OCI-LY3 (cell line): Measurements from ENCODE around the gene BLTP3B.
"Not testable (repeated sequence)": the region's sequence is repeated elsewhere in the genome, so short reads cannot be mapped to it uniquely, and the experiment has no call there.

Source experiments
- H2AFZ ChIP-seq: fragments of 200-600, 300-600 bp; shearing (Covaris generic); 2 replicates; pipeline ENCODE4 v1.6.0; 2014; ENCODE audit warnings: antibody characterized with exemption, low read depth, low read length
- H3K27ac ChIP-seq: fragments of 200-600, 300-600 bp; sonication (generic); 2 replicates; pipeline ENCODE4 v1.5.1; 2014; ENCODE audit warnings: mild to moderate bottlenecking, low read length, moderate library complexity, mixed read lengths
- H3K27me3 ChIP-seq: fragments of 200-600, 300-600 bp; sonication (generic); 2 replicates; pipeline ENCODE4 v1.6.1; 2014; ENCODE audit warnings: low read depth, low read length, mixed read lengths
- H3K36me3 ChIP-seq: fragments of 200-600, 300-600 bp; sonication (generic); replicated peaks from 2 replicates; pipeline ENCODE3; 2014; ENCODE audit warnings: low read depth, low read length, mixed read lengths
- H3K4me1 ChIP-seq: fragments of 300-600, 200-600 bp; sonication (generic); 2 replicates; pipeline ENCODE4 v1.6.1; 2014; ENCODE audit warnings: low read length, mixed read lengths
- H3K4me2 ChIP-seq: fragments of 200-600, 300-600 bp; sonication (generic); 2 replicates; pipeline ENCODE4 v1.6.1; 2014; ENCODE audit warnings: low read length, mixed read lengths
- H3K4me3 ChIP-seq: fragments of 300-600, 200-600 bp; sonication (generic); 2 replicates; pipeline ENCODE4 v1.5.1; 2014; ENCODE audit warnings: antibody characterized with exemption, mild to moderate bottlenecking, low read length, moderate library complexity
- H3K79me2 ChIP-seq: fragments of 300-600, 200-600 bp; shearing (Covaris generic); 2 replicates; pipeline ENCODE4 v1.6.1; 2014; ENCODE audit warnings: mild to moderate bottlenecking, low read length, mixed read lengths
- H3K9ac ChIP-seq: fragments of 300-600, 200-600 bp; shearing (Covaris generic); 2 replicates; pipeline ENCODE4 v1.6.0; 2014; ENCODE audit warnings: mild to moderate bottlenecking, low read length, moderate library complexity
- H3K9me3 ChIP-seq: fragments of 200-600, 300-600 bp; shearing (Covaris generic); 2 replicates; pipeline ENCODE4 v1.6.1; 2014; ENCODE audit warnings: low read length, mixed read lengths; ENCODE audit not compliant: insufficient read depth
- H4K20me1 ChIP-seq: fragments of 200-600, 300-600 bp; sonication (generic); 2 replicates; pipeline ENCODE4 v1.6.1; 2016; ENCODE audit warnings: low read length, mixed read lengths; ENCODE audit not compliant: insufficient read depth
- EZH2phosphoT487 ChIP-seq: fragments of 200-600 bp; shearing (Covaris generic); IDR thresholded peaks from 2 replicates; pipeline ENCODE4 v1.6.1; 2018; ENCODE audit warnings: antibody characterized with exemption, mixed run types, low read depth
- TF ChIP-seq, protein P1 (sequence below): fragments of 200-600, 300-600 bp; sonication (generic); IDR thresholded peaks from 2 replicates; pipeline ENCODE4 v1.5.1; 2014; ENCODE audit warnings: antibody characterized with exemption, low read length, low read depth

Gene BLTP3B

DNA sequence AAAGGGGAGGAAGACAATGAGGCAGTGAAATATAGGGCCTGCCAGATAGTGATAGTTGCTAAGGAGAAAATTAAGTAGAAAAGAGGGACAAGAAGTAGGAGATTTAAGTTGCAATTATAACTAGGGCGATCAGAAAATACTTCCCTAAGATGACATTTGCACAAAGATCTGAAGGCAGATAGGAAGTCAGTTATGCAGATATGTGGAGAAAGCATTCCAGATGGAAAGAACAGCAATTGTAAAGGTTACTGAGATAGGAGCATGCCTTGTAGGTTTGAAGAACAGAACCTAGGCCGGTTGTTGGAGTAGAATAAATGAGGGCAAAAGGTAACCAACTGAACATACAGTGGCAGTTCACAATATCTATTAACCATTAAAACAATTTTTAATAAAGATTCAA is 36.6 kb upstream of the BLTP3B start:
- Histone ChIP-seq H3K27me3 (no peaks in the 10 kb centered on the region), H3K27ac (no peak overlapping the region)

DNA sequence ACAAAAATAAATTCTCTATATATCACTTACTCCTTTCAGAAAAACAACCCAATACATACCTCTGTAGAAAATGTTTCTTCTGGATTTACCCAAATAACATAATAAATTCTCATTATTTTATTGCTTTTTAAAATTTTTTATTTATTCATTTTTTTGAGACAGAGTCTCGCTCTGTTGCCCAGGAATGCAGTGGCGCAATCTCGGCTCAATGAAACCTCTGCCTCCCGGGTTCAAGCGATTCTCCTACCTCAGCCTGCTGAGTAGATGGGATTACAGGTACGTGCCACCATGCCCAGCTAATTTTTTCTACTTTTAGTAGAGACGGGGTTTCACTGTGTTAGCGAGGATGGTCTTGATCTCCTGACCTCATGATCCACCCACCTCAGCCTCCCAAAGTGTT is 33.8 kb upstream of the BLTP3B start:
- not testable (repeated sequence) for H3K27me3 ChIP-seq, H3K36me3 ChIP-seq, H3K4me1 ChIP-seq, H3K27ac ChIP-seq, H3K79me2 ChIP-seq, H3K9ac ChIP-seq, H4K20me1 ChIP-seq, H3K4me3 ChIP-seq, H2AFZ ChIP-seq, H3K9me3 ChIP-seq, H3K4me2 ChIP-seq

More for the DNA sequence above, 36.6 kb upstream of the BLTP3B start:
- H3K4me2 ChIP-seq = no peak overlapping the region
- no peak overlapping the region for H3K4me3 ChIP-seq
- H3K36me3 ChIP-seq = peaks cover 7% of the 10 kb centered on the region
- TF ChIP-seq EZH2phosphoT487 = no peak
- TF ChIP-seq, protein P1, sequence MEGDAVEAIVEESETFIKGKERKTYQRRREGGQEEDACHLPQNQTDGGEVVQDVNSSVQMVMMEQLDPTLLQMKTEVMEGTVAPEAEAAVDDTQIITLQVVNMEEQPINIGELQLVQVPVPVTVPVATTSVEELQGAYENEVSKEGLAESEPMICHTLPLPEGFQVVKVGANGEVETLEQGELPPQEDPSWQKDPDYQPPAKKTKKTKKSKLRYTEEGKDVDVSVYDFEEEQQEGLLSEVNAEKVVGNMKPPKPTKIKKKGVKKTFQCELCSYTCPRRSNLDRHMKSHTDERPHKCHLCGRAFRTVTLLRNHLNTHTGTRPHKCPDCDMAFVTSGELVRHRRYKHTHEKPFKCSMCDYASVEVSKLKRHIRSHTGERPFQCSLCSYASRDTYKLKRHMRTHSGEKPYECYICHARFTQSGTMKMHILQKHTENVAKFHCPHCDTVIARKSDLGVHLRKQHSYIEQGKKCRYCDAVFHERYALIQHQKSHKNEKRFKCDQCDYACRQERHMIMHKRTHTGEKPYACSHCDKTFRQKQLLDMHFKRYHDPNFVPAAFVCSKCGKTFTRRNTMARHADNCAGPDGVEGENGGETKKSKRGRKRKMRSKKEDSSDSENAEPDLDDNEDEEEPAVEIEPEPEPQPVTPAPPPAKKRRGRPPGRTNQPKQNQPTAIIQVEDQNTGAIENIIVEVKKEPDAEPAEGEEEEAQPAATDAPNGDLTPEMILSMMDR = no peak
- H3K79me2 ChIP-seq = no peaks in the 10 kb centered on the region
- H3K9ac ChIP-seq = no peak overlapping the region
- peaks cover 16% of the 10 kb centered on the region for H3K4me1 ChIP-seq
- no peak overlapping the region for H2AFZ ChIP-seq
- H3K9me3 ChIP-seq = no peaks in the 10 kb centered on the region
- H4K20me1 ChIP-seq = no peaks in the 10 kb centered on the region

DNA sequence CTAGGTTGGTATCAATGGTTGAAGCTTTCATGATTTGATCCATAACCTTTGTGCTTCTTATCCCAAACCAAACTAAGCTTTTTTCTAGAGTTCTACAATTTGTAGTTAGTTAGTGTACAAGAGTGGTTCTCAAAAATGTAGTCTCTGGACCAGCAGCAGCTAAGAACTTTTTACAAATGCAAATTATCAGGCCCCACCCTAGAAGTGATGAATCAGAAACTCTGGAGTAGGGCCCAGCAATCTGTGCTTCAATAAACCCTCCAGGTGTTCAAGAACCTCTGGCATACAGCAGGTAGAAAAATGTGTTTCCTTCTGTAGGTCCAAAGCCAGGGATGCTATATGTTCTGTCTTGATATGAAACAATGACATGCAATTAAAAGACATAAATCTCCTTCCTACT is 31.8 kb upstream of the BLTP3B start:
- no peak for TF ChIP-seq EZH2phosphoT487
- TF ChIP-seq, protein P1 = no peak
- H3K27me3 ChIP-seq = no peaks in the 10 kb centered on the region

DNA sequence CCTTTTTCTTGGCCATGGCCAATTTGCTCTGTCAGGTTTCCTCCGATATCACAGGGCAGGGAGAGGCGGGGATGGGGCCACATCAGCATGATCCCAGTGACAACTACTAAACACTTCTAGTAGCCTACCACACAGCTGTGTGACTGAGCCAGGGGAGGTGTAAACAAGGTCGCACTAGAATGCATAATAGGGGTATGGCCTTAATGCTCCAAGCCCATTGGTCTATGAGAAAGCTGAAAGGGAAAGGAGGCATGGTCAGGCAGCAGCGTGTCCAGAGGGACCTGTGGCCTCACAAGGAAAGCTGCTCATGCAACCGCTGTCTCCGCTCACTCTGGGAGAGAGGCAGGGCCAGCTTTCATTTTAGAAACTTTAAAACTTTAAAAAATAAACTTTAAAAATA is 30.4 kb upstream of the BLTP3B start:
- Histone ChIP-seq H3K9me3 (no peaks in the 10 kb centered on the region), H2AFZ (no peak overlapping the region), H3K4me3 (no peak overlapping the region), H4K20me1 (no peaks in the 10 kb centered on the region), H3K4me2 (no peak overlapping the region), H3K79me2 (no peaks in the 10 kb centered on the region), H3K27me3 (no peaks in the 10 kb centered on the region), H3K27ac (no peak overlapping the region), H3K9ac (no peak overlapping the region), H3K36me3 (peaks cover 3% of the 10 kb centered on the region), H3K4me1 (no peaks in the 10 kb centered on the region)
- TF ChIP-seq, protein P1 = no peak
- no peak for TF ChIP-seq EZH2phosphoT487

More for the DNA sequence above, 31.8 kb upstream of the BLTP3B start:
- Histone ChIP-seq H3K9me3 (no peaks in the 10 kb centered on the region), H3K27ac (no peak overlapping the region), H3K79me2 (no peaks in the 10 kb centered on the region), H3K9ac (no peak overlapping the region), H4K20me1 (no peaks in the 10 kb centered on the region), H3K4me2 (no peak overlapping the region), H3K4me3 (no peak overlapping the region), H3K36me3 (peaks cover 3% of the 10 kb centered on the region), H3K4me1 (no peaks in the 10 kb centered on the region), H2AFZ (no peak overlapping the region)

DNA sequence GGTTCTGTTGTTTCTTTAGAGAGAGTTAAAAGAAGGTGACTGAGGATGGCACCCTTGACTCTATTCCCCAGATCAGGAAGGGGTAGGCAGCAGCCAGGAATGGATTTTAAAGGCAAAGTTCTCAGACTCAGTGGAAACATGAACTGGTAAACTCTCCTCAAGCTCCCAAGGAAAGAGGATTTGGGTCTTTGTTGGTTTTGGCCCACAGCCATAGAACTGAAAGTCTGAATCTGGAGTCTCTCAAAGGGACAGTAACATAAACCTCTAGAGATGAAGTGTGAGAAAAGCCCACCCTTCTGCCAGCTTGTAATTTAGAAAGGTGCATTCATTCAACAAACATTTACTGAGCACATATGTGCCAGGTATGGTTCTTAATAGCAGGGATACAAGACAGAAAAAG is 28.6 kb upstream of the BLTP3B start:
- H3K9me3 ChIP-seq = no peaks in the 10 kb centered on the region
- no peak overlapping the region for H3K4me2 ChIP-seq
- H3K4me1 ChIP-seq = no peaks in the 10 kb centered on the region
- H2AFZ ChIP-seq = no peak overlapping the region
- H3K27ac ChIP-seq = no peak overlapping the region
- H3K27me3 ChIP-seq = no peaks in the 10 kb centered on the region
- H4K20me1 ChIP-seq = no peaks in the 10 kb centered on the region
- H3K36me3 ChIP-seq = no peaks in the 10 kb centered on the region
- no peak for TF ChIP-seq EZH2phosphoT487
- TF ChIP-seq, protein P1 = no peak
- H3K4me3 ChIP-seq = no peak overlapping the region
- no peak overlapping the region for H3K9ac ChIP-seq
- no peaks in the 10 kb centered on the region for H3K79me2 ChIP-seq
